ENCODE results near the gene ZBTB47.

DNA sequence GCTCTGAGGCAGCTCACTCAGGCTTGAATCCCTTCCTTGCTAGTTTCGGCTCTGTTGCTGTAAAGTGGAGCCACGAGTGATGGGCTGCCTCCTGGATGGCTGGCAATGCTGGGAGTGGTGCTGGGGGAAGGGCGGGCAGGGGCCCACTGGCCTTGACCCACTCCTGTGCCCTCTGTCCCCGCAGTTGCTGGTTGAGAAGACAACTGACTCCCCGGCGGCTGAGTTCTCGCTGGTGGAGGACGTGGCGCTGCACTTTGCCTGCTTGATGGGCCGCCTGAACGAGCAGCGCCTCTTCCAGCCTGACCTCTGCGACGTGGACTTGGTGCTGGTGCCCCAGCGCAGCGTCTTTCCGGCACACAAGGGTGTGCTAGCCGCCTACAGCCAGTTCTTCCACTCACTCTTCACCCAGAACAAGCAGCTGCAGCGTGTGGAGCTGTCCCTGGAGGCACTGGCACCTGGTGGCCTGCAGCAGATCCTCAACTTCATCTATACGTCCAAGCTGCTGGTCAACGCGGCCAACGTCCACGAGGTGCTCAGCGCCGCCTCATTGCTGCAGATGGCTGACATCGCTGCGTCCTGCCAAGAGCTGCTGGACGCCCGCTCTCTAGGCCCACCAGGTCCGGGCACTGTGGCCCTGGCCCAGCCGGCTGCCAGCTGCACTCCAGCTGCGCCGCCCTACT, 4.7 kb downstream of the ZBTB47 start:
- no peak for TF ChIP-seq CTCF (conservative IDR thresholded peaks at IDR 0.05; ENCODE audit: low read depth in 2 of 2)
- TF ChIP-seq, protein P1, sequence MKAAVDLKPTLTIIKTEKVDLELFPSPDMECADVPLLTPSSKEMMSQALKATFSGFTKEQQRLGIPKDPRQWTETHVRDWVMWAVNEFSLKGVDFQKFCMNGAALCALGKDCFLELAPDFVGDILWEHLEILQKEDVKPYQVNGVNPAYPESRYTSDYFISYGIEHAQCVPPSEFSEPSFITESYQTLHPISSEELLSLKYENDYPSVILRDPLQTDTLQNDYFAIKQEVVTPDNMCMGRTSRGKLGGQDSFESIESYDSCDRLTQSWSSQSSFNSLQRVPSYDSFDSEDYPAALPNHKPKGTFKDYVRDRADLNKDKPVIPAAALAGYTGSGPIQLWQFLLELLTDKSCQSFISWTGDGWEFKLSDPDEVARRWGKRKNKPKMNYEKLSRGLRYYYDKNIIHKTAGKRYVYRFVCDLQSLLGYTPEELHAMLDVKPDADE (IDR thresholded peaks at IDR 0.05), result no peak
- TF ChIP-seq, protein P2, sequence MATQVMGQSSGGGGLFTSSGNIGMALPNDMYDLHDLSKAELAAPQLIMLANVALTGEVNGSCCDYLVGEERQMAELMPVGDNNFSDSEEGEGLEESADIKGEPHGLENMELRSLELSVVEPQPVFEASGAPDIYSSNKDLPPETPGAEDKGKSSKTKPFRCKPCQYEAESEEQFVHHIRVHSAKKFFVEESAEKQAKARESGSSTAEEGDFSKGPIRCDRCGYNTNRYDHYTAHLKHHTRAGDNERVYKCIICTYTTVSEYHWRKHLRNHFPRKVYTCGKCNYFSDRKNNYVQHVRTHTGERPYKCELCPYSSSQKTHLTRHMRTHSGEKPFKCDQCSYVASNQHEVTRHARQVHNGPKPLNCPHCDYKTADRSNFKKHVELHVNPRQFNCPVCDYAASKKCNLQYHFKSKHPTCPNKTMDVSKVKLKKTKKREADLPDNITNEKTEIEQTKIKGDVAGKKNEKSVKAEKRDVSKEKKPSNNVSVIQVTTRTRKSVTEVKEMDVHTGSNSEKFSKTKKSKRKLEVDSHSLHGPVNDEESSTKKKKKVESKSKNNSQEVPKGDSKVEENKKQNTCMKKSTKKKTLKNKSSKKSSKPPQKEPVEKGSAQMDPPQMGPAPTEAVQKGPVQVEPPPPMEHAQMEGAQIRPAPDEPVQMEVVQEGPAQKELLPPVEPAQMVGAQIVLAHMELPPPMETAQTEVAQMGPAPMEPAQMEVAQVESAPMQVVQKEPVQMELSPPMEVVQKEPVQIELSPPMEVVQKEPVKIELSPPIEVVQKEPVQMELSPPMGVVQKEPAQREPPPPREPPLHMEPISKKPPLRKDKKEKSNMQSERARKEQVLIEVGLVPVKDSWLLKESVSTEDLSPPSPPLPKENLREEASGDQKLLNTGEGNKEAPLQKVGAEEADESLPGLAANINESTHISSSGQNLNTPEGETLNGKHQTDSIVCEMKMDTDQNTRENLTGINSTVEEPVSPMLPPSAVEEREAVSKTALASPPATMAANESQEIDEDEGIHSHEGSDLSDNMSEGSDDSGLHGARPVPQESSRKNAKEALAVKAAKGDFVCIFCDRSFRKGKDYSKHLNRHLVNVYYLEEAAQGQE (IDR thresholded peaks at IDR 0.05; ENCODE audit: unreplicated experiment), result no peak
- no peak for TF ChIP-seq POLR2AphosphoS5 (IDR thresholded peaks at IDR 0.05; ENCODE audit: low read depth)
- TF ChIP-seq EZH2 (IDR thresholded peaks at IDR 0.05; ENCODE audit: low read depth, unreplicated experiment), result no peak
- TF ChIP-seq CREB1 (CRISPR knock-in tag; IDR thresholded peaks at IDR 0.05; ENCODE audit: low read depth), result no peak
- TF ChIP-seq, protein P3, sequence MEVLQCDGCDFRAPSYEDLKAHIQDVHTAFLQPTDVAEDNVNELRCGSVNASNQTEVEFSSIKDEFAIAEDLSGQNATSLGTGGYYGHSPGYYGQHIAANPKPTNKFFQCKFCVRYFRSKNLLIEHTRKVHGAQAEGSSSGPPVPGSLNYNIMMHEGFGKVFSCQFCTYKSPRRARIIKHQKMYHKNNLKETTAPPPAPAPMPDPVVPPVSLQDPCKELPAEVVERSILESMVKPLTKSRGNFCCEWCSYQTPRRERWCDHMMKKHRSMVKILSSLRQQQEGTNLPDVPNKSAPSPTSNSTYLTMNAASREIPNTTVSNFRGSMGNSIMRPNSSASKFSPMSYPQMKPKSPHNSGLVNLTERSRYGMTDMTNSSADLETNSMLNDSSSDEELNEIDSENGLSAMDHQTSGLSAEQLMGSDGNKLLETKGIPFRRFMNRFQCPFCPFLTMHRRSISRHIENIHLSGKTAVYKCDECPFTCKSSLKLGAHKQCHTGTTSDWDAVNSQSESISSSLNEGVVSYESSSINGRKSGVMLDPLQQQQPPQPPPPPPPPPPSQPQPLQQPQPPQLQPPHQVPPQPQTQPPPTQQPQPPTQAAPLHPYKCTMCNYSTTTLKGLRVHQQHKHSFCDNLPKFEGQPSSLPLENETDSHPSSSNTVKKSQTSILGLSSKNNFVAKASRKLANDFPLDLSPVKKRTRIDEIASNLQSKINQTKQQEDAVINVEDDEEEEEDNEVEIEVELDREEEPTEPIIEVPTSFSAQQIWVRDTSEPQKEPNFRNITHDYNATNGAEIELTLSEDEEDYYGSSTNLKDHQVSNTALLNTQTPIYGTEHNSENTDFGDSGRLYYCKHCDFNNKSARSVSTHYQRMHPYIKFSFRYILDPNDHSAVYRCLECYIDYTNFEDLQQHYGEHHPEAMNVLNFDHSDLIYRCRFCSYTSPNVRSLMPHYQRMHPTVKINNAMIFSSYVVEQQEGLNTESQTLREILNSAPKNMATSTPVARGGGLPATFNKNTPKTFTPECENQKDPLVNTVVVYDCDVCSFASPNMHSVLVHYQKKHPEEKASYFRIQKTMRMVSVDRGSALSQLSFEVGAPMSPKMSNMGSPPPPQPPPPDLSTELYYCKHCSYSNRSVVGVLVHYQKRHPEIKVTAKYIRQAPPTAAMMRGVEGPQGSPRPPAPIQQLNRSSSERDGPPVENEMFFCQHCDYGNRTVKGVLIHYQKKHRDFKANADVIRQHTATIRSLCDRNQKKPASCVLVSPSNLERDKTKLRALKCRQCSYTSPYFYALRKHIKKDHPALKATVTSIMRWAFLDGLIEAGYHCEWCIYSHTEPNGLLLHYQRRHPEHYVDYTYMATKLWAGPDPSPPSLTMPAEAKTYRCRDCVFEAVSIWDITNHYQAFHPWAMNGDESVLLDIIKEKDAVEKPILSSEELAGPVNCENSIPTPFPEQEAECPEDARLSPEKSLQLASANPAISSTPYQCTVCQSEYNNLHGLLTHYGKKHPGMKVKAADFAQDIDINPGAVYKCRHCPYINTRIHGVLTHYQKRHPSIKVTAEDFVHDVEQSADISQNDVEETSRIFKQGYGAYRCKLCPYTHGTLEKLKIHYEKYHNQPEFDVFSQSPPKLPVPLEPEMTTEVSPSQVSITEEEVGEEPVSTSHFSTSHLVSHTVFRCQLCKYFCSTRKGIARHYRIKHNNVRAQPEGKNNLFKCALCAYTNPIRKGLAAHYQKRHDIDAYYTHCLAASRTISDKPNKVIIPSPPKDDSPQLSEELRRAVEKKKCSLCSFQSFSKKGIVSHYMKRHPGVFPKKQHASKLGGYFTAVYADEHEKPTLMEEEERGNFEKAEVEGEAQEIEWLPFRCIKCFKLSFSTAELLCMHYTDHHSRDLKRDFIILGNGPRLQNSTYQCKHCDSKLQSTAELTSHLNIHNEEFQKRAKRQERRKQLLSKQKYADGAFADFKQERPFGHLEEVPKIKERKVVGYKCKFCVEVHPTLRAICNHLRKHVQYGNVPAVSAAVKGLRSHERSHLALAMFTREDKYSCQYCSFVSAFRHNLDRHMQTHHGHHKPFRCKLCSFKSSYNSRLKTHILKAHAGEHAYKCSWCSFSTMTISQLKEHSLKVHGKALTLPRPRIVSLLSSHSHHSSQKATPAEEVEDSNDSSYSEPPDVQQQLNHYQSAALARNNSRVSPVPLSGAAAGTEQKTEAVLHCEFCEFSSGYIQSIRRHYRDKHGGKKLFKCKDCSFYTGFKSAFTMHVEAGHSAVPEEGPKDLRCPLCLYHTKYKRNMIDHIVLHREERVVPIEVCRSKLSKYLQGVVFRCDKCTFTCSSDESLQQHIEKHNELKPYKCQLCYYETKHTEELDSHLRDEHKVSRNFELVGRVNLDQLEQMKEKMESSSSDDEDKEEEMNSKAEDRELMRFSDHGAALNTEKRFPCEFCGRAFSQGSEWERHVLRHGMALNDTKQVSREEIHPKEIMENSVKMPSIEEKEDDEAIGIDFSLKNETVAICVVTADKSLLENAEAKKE (CRISPR knock-in tag; IDR thresholded peaks at IDR 0.05), result no peak
- no peak for TF ChIP-seq NANOG (IDR thresholded peaks at IDR 0.05; ENCODE audit: borderline replicate concordance)
- TF ChIP-seq JUNB (IDR thresholded peaks at IDR 0.05; ENCODE audit: unreplicated experiment), result no peak
- TF ChIP-seq EZH2phosphoT487 (IDR thresholded peaks at IDR 0.05; ENCODE audit: unreplicated experiment), result no peak
- TF ChIP-seq ZNF114 (CRISPR knock-in tag; IDR thresholded peaks at IDR 0.05), result no peak
- no peak for TF ChIP-seq STAT1 (IDR thresholded peaks at IDR 0.05; ENCODE audit: unreplicated experiment)
- no peak for TF ChIP-seq ZNF331 (CRISPR knock-in tag; IDR thresholded peaks at IDR 0.05; ENCODE audit: low read depth)
